Raji (cell line): ENCODE measurements around the gene ANKRD22.

Source experiments
- POLR2A ChIP-seq: IDR thresholded peaks from 2 replicates; pipeline ENCODE4 v1.6.1; 2011; ENCODE audit warnings: low read depth, low read length, control low read depth; ENCODE audit not compliant: insufficient read depth

The ANKRD22 gene

GRCh38 chr10:88853155-88853881 is 1.7 kb upstream of the ANKRD22 start:
- TF ChIP-seq POLR2A: no peak

- TF ChIP-seq POLR2A: no peak
Measured at GRCh38 chr10:88852327-88852726, 683 bp upstream of the ANKRD22 start.

GRCh38 chr10:88850712-88851111 is 932 bp downstream of the ANKRD22 start:
- TF ChIP-seq POLR2A: no peak

GRCh38 chr10:88849234-88849633 is 2.4 kb downstream of the ANKRD22 start:
- no peak for TF ChIP-seq POLR2A

- TF ChIP-seq POLR2A: no peak
Measured at GRCh38 chr10:88848499-88848898, 3.1 kb downstream of the ANKRD22 start.

- TF ChIP-seq POLR2A: no peak
Measured at GRCh38 chr10:88843171-88843570, 8.5 kb downstream of the ANKRD22 start.

- TF ChIP-seq POLR2A: no peak
Measured at GRCh38 chr10:88841316-88842111, 10.1 kb downstream of the ANKRD22 start.

- TF ChIP-seq POLR2A: no peak
Measured at GRCh38 chr10:88840881-88841280, 10.8 kb downstream of the ANKRD22 start.

- no peak for TF ChIP-seq POLR2A
Measured at GRCh38 chr10:88840104-88840503, 11.5 kb downstream of the ANKRD22 start.

- no peak for TF ChIP-seq POLR2A
Measured at GRCh38 chr10:88838766-88839350, 12.8 kb downstream of the ANKRD22 start.

GRCh38 chr10:88835910-88836221 is 15.8 kb downstream of the ANKRD22 start:
- TF ChIP-seq POLR2A: no peak

GRCh38 chr10:88835096-88835909 is 16.3 kb downstream of the ANKRD22 start:
- no peak for TF ChIP-seq POLR2A

GRCh38 chr10:88833723-88834122 is 17.9 kb downstream of the ANKRD22 start:
- no peak for TF ChIP-seq POLR2A

- no peak for TF ChIP-seq POLR2A
Measured at GRCh38 chr10:88833156-88833555, 18.5 kb downstream of the ANKRD22 start.

- no peak for TF ChIP-seq POLR2A
Measured at GRCh38 chr10:88832376-88832775, 19.3 kb downstream of the ANKRD22 start.

- TF ChIP-seq POLR2A: no peak
Measured at GRCh38 chr10:88831709-88832108, 19.9 kb downstream of the ANKRD22 start.

GRCh38 chr10:88830643-88831268 is 20.9 kb downstream of the ANKRD22 start:
- no peak for TF ChIP-seq POLR2A
